Measurements from ENCODE around the gene FRS3. TPM values are rescaled to one million over a fixed set of nuclear protein-coding genes. Genes with fewer than 3 reads are reported as not detected.
A peak's percentile ranks its signal among the peaks of the same experiment; 100 is the strongest.

The FRS3 gene
- total and polyA plus RNA-seq, 2 of the 13 experiments (the other 11 are each of a cell fraction or from before 2014, with no cell fraction given) = 3.0 to 7.4 TPM

DNA sequence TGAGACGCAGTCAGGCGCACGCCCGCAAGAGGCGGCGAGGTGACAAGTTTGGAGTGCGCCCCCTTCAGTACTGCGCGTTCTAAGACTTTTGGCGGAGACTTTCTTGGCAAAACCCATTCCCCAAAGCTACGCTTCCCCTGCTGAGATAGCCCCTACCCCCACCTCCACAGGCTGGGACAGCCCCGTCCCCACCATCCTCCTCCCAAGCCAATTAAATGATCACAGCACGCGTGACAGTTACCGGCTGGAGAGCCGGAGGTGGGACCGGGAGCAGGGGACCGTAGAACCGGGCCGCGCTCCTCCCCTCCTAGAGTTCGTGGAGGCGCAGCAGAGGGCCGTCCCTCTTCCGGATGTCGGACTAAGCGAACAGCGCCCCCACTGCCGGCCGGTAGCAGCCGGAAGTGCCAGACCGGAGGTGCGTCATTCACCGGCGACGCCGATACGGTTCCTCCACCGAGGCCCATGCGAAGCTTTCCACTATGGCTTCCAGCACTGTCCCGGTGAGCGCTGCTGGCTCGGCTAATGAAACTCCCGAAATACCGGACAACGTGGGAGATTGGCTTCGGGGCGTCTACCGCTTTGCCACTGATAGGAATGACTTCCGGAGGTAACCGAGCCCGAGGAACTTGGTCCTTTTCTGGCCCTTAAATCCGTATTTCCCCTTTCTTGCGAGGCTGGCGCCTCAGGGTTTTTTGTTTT is 7.7 kb upstream of the FRS3 start, which contains the start of gene TOMM6 (continued):
- TF ChIP-seq ZBTB7A (CRISPR knock-in tag; IDR thresholded peaks at IDR 0.05) (peak; percentile 49; the same call in 1 of the 2 replicates), ZFP90 (CRISPR knock-in tag; IDR thresholded peaks at IDR 0.05; ENCODE audit: borderline replicate concordance) (peak; percentile 88; the same call in 1 of the 2 replicates), ZSCAN20 (CRISPR knock-in tag; IDR thresholded peaks at IDR 0.05; ENCODE audit: borderline replicate concordance) (no peak), THAP11 (CRISPR knock-in tag; IDR thresholded peaks at IDR 0.05) (peak; percentile 97), NCOA5 (CRISPR knock-in tag; IDR thresholded peaks at IDR 0.05) (peak; percentile 87; the same call in 1 of the 2 replicates), SIX4 (CRISPR knock-in tag; IDR thresholded peaks at IDR 0.05) (peak; percentile 78; the same call in 1 of the 2 replicates), ZNF776 (CRISPR knock-in tag; IDR thresholded peaks at IDR 0.05) (no peak), ZSCAN22 (CRISPR knock-in tag; IDR thresholded peaks at IDR 0.05) (no peak), HDAC1 (CRISPR knock-in tag; IDR thresholded peaks at IDR 0.05) (peak; percentile 95), SP4 (CRISPR knock-in tag; IDR thresholded peaks at IDR 0.05) (peak; percentile 88), ZSCAN21 (CRISPR knock-in tag; IDR thresholded peaks at IDR 0.05; ENCODE audit: borderline replicate concordance) (peak; percentile 90), ZNF292 (CRISPR knock-in tag; IDR thresholded peaks at IDR 0.05; ENCODE audit: borderline replicate concordance, low read depth) (no peak), PHF5A (CRISPR knock-in tag; IDR thresholded peaks at IDR 0.05; ENCODE audit: low read depth, unreplicated experiment) (peak; percentile 99), MIER3 (CRISPR knock-in tag; IDR thresholded peaks at IDR 0.05; ENCODE audit: borderline replicate concordance) (peak; percentile 93), KDM3A (CRISPR knock-in tag; IDR thresholded peaks at IDR 0.05; ENCODE audit: low read depth) (peak; percentile 94; the same call in 1 of the 2 replicates), TFAP4 (IDR thresholded peaks at IDR 0.05; ENCODE audit: borderline replicate concordance, low read depth) (peak; percentile 45; the same call in 1 of the 2 replicates), HNRNPK (IDR thresholded peaks at IDR 0.05; ENCODE audit: low read depth, low read length, poor library complexity, severe bottlenecking) (no peak), ZNF496 (CRISPR knock-in tag; IDR thresholded peaks at IDR 0.05; ENCODE audit: insufficient replicate concordance) (no peak), MYC (CRISPR knock-in tag; IDR thresholded peaks at IDR 0.05; ENCODE audit: borderline replicate concordance) (peak; percentile 96)
- TF ChIP-seq, protein P1, sequence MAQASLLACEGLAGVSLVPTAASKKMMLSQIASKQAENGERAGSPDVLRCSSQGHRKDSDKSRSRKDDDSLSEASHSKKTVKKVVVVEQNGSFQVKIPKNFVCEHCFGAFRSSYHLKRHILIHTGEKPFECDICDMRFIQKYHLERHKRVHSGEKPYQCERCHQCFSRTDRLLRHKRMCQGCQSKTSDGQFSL (CRISPR knock-in tag; IDR thresholded peaks at IDR 0.05) = peak; percentile 80
- TF ChIP-seq, protein P2, sequence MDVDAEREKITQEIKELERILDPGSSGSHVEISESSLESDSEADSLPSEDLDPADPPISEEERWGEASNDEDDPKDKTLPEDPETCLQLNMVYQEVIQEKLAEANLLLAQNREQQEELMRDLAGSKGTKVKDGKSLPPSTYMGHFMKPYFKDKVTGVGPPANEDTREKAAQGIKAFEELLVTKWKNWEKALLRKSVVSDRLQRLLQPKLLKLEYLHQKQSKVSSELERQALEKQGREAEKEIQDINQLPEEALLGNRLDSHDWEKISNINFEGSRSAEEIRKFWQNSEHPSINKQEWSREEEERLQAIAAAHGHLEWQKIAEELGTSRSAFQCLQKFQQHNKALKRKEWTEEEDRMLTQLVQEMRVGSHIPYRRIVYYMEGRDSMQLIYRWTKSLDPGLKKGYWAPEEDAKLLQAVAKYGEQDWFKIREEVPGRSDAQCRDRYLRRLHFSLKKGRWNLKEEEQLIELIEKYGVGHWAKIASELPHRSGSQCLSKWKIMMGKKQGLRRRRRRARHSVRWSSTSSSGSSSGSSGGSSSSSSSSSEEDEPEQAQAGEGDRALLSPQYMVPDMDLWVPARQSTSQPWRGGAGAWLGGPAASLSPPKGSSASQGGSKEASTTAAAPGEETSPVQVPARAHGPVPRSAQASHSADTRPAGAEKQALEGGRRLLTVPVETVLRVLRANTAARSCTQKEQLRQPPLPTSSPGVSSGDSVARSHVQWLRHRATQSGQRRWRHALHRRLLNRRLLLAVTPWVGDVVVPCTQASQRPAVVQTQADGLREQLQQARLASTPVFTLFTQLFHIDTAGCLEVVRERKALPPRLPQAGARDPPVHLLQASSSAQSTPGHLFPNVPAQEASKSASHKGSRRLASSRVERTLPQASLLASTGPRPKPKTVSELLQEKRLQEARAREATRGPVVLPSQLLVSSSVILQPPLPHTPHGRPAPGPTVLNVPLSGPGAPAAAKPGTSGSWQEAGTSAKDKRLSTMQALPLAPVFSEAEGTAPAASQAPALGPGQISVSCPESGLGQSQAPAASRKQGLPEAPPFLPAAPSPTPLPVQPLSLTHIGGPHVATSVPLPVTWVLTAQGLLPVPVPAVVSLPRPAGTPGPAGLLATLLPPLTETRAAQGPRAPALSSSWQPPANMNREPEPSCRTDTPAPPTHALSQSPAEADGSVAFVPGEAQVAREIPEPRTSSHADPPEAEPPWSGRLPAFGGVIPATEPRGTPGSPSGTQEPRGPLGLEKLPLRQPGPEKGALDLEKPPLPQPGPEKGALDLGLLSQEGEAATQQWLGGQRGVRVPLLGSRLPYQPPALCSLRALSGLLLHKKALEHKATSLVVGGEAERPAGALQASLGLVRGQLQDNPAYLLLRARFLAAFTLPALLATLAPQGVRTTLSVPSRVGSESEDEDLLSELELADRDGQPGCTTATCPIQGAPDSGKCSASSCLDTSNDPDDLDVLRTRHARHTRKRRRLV (CRISPR knock-in tag; IDR thresholded peaks at IDR 0.05) = 0 out of 2 replicates have a peak, but pooled peaks have one; percentile 74
- TF ChIP-seq, protein P3, sequence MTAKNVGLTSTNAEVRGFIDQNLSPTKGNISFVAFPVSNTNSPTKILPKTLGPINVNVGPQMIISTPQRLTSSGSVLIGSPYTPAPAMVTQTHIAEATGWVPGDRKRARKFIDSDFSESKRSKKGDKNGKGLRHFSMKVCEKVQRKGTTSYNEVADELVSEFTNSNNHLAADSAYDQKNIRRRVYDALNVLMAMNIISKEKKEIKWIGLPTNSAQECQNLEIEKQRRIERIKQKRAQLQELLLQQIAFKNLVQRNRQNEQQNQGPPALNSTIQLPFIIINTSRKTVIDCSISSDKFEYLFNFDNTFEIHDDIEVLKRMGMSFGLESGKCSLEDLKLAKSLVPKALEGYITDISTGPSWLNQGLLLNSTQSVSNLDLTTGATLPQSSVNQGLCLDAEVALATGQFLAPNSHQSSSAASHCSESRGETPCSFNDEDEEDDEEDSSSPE (CRISPR knock-in tag; IDR thresholded peaks at IDR 0.05) = peak; percentile 76
